ENCODE data around the gene KCNJ16.

DNA sequence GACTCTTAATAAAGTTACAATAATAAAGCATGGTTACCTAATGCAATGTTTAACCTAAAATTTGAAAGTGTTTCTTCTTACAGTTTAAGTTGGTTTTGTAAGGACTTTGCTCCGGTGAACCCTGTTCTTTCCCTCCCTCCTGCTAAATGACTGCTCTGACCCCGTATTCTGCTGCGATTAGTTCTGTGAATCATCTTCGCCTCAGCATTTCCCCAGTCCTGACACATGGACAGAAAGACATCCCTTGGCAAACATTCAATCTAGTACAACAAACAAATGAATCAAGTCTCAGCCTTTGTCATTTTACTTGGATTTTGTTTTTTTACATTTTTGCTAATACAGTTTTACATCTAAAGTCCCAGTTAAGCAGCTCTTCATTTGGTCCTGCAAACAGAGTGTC is 109.7 kb downstream of the KCNJ16 start:
- TF ChIP-seq, protein P1, sequence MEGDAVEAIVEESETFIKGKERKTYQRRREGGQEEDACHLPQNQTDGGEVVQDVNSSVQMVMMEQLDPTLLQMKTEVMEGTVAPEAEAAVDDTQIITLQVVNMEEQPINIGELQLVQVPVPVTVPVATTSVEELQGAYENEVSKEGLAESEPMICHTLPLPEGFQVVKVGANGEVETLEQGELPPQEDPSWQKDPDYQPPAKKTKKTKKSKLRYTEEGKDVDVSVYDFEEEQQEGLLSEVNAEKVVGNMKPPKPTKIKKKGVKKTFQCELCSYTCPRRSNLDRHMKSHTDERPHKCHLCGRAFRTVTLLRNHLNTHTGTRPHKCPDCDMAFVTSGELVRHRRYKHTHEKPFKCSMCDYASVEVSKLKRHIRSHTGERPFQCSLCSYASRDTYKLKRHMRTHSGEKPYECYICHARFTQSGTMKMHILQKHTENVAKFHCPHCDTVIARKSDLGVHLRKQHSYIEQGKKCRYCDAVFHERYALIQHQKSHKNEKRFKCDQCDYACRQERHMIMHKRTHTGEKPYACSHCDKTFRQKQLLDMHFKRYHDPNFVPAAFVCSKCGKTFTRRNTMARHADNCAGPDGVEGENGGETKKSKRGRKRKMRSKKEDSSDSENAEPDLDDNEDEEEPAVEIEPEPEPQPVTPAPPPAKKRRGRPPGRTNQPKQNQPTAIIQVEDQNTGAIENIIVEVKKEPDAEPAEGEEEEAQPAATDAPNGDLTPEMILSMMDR (IDR thresholded peaks at IDR 0.05): no peak
- no peak for TF ChIP-seq POLR2A (IDR thresholded peaks at IDR 0.05)
